Epithelial cell of esophagus (primary cell): ENCODE measurements around the gene PIP5K1B.
"Not testable (repeated sequence)": the region's sequence is repeated elsewhere in the genome, so short reads cannot be mapped to it uniquely, and the experiment has no call there.

Experiments used
- DNase-seq: peaks from one replicate; pipeline ENCODE4 v3.0.0; 2010; ENCODE audit warnings: low read depth
- H3K4me3 ChIP-seq: 2 replicates; pipeline ENCODE4 v1.5.1; 2011; ENCODE audit warnings: mild to moderate bottlenecking, low read length, control low read depth
- CTCF ChIP-seq: IDR thresholded peaks from 2 replicates; pipeline ENCODE4 v1.5.1; 2011; ENCODE audit warnings: low read depth, mild to moderate bottlenecking, low read length, control low read depth, inconsistent platforms; ENCODE audit not compliant: insufficient read depth; ENCODE audit errors: missing control alignments

PIP5K1B gene

GRCh38 chr9:69047371-69047770, 342.3 kb downstream of the PIP5K1B start:
- no peak for TF ChIP-seq CTCF
- no peak for DNase-seq
- no peak overlapping the region for H3K4me3 ChIP-seq

DNA sequence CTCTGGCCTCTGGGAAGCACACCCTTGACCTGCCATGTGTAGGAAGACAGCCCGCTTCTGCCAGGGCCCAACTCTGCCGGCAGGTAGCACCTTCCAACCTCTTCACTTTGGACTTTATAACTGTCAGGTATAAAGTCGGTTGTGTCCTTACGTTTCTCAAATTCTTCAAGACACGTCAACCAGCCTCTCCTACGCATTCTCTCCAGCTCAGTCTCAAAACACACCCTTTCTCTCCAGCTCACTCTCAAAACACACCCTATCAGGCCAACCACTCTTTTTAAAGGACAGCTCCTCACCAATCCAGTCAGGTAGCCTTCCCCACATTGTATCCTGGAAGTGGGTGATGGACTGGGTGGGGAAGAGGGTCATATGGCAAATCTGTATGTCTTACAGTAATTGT, 344.1 kb downstream of the PIP5K1B start:
- peak; percentile 5 for DNase-seq
- H3K4me3 ChIP-seq, result no peak overlapping the region
- TF ChIP-seq CTCF, result no peak

- H3K4me3 ChIP-seq, DNase-seq: not testable (repeated sequence)
Observed at GRCh38 chr9:69050936-69051335, 345.9 kb downstream of the PIP5K1B start.

DNA sequence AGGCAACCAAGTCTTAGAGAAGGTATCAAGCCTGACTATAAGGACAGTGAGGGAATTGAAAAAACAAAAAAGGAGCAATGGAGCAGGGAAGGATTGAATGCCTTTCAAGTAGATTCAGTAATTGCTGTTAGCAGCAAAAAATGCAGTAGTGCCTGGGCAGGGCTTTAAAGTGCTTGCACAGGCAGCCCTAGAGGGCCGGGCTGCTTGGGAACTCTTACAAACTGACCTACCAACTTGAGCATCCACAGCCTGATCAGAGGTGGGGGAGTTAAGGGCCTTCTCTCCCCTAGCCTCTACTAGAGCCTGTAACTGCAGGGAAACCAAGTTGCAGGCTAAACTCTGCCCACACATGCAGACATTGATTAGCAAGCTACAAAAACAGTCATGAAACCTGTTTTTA, 349.9 kb downstream of the PIP5K1B start:
- TF ChIP-seq CTCF, result no peak
- no peak for DNase-seq
- no peak overlapping the region for H3K4me3 ChIP-seq

DNA sequence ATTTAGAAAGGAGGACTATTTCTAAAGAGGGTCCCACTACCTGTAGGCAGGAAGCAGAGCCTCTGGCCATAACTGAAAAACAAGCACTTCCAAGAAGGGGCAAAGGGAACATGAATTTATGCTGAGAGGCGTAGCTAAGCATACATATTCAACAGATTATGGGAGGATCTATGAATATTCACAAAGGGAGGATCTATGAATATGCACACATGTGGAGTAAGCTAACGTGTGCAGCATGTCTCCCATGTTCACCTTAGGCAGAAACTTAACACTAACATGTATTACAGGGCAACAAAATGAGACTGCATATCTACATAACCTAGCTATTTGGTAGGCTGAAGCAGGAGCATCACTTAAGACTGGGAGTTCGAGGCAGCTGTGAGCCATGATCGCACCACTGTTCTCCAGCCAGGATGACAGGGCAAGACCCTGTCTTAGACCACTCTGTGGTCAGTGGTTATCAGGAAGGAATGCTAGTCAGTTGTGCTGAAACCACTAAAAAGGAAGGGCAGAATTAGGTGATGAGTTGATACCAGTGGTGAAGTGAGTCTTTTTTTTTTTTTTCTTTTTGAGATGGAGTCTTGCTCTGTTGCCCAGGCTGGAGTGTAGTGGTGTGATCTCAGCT, 351.3 kb downstream of the PIP5K1B start:
- H3K4me3 ChIP-seq, result no peak overlapping the region
- no peak for TF ChIP-seq CTCF
- no peak for DNase-seq

GRCh38 chr9:69058101-69058500, 353.1 kb downstream of the PIP5K1B start:
- no peak overlapping the region for H3K4me3 ChIP-seq
- no peak for DNase-seq
- no peak for TF ChIP-seq CTCF
